Stimulated activated CD4-positive, alpha-beta T cell treated with anti-CD3 and anti-CD28 coated beads, Interleukin-1b, Interleukin-23, amount 100 ng/mL, for 1 hour (primary cell): ENCODE data around the gene CRTAP.
"Not testable (repeated sequence)": the region's sequence is repeated elsewhere in the genome, so short reads cannot be mapped to it uniquely, and the experiment has no call there.

Experiments
- DNase-seq, 2 donors: peaks; one replicate each; pipeline ENCODE4 v3.0.0-alpha.2; 2020; ENCODE audit warnings: low read depth in 2 of 2

CRTAP gene

DNA sequence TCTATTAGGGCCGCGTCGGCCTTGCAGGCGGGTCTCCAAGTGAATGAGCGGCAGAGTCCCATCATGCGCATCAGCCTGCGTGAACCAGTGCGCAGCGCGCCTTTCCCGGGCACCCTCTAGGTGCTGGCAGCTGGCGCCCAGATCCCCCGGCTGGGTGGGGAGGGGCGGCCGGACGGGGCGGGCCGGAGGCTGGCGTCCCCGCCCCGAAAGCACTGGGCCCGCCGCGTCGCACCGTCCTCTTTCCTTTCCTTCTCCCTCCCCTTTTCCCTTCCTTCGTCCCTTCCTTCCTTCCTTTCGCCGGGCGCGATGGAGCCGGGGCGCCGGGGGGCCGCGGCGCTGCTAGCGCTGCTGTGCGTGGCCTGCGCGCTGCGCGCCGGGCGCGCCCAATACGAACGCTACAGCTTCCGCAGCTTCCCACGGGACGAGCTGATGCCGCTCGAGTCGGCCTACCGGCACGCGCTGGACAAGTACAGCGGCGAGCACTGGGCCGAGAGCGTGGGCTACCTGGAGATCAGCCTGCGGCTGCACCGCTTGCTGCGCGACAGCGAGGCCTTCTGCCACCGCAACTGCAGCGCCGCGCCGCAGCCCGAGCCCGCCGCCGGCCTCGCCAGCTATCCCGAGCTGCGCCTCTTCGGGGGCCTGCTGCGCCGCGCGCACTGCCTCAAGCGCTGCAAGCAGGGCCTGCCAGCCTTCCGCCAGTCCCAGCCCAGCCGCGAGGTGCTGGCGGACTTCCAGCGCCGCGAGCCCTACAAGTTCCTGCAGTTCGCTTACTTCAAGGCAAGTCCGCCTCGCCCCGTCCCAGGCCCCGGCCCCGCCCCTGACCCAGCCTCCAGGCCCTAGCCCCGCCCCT lies at the start of gene CRTAP:
TSS of gene CRTAP (plus strand) at position 243 of the 850 bp plus-strand sequence. CDS start at position 307, 64 bp downstream.
- peak; percentile 64 to 86 for DNase-seq

DNA sequence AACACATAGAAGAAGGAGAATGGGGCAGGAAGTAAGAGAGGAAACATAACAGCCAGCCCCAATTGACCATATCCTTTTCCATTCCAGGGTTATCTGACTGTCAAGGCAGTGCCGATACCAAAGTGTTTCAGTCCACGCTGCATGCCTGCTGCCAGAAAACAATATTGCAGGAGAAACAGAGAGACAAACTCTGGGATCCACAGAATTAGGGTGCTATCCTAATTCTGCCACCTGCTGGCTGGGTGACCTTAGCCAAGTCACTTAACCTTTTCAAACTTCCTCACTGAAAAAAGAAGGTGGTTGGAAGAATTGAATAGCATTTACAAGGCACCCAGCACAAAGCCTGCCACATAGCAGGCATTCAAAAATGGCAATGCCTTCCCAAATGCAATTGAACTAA lies 48.9 kb upstream of the CRTAP start:
- no peak for DNase-seq

DNA sequence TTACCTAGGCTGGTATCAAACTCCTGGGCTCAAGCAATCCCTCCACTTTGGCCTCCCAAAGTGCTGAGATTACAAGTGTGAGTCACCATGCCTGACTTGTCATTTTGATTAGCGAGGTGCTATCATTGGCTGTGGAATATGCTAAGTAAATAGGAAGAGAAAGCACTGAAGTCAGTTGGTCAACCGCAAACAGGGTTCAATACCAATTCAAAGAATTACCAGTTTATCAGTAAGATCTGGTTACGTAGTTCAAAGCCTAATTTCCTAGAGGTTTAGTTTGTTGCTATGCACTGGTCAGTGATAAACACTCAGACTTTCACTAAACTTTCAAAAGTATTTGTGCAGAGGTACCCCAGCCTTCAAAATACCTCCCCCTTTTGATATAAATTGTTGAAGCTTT lies 46.3 kb upstream of the CRTAP start:
- no peak for DNase-seq

- not testable (repeated sequence) for DNase-seq
These were observed 44.0 kb upstream of the CRTAP start for GRCh38 chr3:33069862-33070261.

DNA sequence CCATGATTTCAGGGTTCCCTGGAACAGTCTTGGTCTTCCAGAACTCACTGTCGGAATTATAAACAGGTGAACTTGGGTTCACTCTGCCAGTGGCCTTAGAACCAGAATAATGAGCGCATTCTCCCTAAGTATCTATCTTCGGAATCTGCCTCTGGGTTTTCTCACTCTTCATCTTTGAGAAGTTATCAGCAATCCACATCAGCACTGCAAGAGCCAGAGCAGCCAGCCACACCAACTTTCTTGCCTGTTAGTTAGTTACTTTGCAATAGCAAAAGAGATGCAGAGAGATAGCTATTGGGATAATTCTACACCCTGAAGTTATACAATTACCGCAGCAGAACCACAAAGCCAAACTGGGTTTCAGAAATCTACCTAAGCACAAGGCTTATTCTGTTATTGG lies 42.6 kb upstream of the CRTAP start:
- DNase-seq = no peak

- DNase-seq = no peak
These were observed 41.9 kb upstream of the CRTAP start for GRCh38 chr3:33071946-33072345.

- peak in 1 of 2 donors; percentile 53 for DNase-seq
These were observed 39.4 kb upstream of the CRTAP start for GRCh38 chr3:33074217-33075067.

DNA sequence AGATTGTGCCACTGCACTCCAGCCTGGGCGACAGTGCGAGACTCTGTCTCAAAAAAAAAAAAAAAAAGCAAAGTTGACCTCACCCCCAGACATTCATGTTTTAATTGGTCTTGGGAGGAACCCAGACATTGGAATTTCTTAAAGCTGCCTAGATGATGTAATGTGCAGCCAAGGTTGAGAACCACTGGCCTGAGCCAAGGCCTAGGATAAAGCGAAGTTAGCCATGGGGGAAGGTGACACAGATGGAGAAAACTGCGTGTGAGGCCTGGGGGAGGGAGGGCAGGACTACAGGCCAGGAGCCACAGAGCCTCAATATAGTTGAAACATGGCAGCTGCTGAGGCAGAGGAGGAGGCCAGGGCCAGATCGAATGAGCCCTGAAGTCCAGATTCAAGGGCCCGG lies 37.8 kb upstream of the CRTAP start:
- no peak for DNase-seq

DNA sequence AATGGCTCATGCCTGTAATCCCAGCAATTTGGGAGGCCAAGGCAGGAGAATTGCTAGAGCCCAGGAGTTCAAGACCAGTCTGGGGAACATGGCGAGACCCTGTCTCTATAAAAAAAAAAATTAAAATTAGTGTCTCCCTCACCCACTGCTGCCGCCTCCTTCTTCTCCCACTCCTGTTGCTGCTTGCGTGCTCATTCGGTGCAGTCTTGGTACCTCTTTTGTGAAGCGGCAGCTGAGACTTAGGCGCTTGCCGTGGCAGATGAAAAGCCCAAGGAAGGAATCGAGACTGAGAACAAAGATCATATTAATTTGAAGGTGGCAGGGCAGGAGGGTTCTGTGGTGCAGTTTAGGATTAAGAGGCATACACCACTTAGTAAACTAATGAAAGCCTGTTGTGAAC lies 36.9 kb upstream of the CRTAP start:
- no peak for DNase-seq

- no peak for DNase-seq
These were observed 35.8 kb upstream of the CRTAP start for GRCh38 chr3:33077976-33078375.

DNA sequence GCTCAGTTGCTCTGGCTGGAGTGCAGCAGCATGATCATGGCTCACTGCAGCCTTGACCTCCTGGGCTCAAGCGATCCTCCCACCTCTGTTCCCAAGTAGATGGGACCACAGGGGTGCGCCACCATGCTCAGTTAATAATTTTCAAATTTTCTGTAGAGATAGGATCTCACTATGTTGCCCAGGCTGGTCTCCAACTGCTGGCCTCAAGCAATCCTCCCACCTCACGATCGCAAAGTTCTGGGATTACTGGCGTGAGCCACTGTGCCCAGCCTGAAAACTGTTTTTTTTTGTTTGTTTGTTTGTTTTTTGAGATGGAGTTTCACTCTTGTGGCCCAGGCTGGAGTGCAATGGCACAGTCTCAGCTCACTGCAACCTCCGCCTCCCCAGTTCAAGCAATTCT lies 34.0 kb upstream of the CRTAP start:
- DNase-seq = not testable (repeated sequence)

DNA sequence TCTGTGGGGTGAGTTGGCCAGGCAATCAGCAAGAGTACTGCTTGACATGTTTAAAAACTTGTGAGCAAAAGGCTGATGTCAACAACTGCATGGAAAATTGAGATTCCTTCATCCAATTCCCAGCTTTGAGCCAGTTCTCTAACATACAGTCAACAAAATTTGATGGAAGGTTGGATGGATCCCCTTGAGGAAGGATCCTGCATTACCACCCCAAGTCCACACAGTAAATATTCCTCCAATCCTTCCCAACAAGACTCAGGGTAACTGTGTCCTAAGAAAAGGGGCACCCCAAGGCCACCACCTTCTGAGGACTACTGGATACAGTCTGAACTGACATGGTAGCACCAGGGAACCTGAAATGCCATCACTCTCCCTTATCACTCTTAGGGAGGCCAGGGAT lies 32.0 kb upstream of the CRTAP start:
- DNase-seq = no peak

DNA sequence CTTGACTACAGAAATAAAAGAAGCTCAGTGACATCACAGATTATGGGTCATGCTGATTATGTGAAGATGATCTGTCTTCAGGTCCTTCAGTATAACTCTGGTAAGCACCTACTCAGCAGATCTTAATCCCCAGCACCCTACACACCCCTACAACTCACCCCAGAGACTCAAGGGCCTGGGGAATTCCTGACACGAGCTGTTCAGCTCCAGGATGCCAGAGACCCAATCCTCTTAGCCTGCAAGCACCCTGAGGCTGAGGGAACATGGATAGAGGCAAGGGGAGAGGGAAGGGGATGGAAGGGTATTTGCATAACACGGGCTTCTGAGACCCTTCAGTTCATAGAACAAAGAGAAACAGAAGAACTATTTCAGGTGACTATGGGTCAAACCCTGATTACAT lies 29.9 kb upstream of the CRTAP start:
- DNase-seq = no peak

DNA sequence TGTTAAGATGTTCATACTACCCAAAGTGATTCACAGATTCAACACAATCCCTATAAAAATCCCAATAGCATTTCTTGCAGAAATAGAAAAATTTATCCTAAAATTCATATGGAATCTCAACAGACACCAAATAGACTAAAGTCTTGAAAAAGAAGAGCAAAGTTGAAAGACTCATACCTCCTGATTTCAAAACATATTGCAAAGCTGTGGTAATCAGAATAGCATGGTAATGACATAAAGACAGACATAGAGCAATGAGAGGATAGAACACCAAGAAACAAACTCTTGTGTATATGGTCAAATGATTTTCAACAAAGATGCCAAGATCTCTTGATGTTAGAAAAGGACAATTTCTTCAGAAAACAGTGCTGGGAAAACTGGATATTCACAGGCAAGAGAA lies 25.1 kb upstream of the CRTAP start:
- no peak for DNase-seq

GRCh38 chr3:33089515-33089914 lies 24.3 kb upstream of the CRTAP start:
- DNase-seq = no peak

GRCh38 chr3:33091746-33092145 lies 22.1 kb upstream of the CRTAP start:
- DNase-seq = no peak

- no peak for DNase-seq
These were observed 21.1 kb upstream of the CRTAP start for GRCh38 chr3:33092496-33093254.

- no peak for DNase-seq
These were observed 20.0 kb upstream of the CRTAP start for GRCh38 chr3:33093847-33094246.

DNA sequence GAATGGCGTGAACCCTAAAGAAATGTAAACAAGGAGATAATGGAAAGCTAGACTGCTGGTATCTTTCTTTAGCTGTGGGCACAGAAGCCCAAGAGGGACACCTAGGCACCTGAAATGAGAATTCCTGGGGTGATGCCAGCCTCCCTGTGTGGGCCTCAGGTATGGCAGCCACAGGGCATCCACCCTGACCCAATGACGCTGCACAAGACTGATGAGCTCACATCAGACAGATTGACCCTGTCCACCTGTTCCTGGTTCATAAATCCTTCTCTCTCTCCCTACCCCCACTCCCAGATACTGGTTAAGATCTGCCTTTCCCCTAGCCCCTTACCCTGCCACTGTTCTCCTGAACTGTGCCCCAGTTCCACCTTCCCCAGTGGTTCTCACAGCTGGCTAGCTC lies 18.4 kb upstream of the CRTAP start:
- no peak for DNase-seq

DNA sequence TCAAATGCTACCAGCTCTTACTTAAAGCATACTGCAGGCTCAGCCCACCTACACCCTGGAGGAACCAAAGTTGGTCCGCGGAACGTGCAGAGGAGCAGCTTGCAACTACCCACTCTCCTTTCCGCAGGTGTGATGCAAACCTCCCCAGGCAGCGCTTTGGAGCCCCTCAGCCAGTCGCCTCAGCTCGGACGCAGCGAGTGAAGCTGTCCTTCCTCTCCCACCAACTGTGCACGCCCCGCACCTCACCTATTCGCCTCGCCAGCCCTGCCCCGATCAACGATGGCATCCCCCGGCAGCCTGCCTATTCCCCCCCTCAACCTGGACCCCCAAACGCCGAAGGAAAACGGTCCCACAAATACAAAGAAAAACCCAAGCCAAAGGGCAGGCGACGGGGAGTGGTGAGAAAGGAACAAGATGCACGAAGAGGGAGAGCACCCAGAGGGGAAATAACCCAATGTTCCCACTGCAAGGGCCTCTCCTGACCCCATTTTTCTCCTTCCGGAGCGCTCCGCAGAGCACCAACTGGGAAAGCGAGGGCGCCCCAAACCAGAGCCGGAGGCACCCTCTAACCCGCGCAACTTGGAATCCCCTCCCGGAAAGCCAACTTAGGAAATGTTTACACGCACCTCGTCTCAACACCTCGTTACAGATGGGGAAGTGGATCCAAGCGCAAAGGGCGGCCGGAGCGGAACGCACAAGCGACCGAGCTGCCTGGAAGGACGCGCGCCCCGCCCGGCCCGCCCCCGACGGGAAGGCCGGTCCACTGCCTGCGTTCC lies 17.5 kb upstream of the CRTAP start:
- no peak for DNase-seq

DNA sequence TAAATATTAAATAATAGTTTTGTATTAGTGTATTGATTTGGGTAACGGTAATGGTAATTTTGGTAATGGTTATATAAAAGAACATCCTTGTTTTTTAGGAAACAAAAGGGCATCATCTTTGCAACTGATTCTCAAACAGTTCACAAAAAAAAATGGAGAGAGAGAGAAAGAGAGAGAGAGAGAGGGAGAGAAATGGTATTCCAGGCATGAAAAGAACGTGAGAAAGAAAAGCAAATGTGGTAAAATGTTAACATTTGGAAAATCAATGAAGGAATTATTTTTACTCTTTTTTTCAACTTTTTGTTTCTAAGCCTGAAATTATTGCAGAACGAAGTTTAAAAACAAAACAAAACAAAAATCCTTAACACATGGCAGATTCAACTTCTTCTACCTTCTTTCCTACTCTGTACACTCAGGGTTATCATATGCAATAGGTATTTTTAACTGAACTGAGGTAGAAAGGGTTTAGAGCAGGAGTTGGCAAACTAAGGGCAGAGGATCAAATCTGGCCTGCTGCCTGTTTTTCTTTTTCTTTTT lies 14.6 kb upstream of the CRTAP start:
- no peak for DNase-seq
